GM21515 (cell line): Measurements from ENCODE around the gene TH.

ENCODE experiments used
- ATAC-seq: cut with Tn5 transposase; IDR thresholded peaks from one replicate; pipeline ENCODE4 v1.9.1; 2021; ENCODE audit not compliant: unreplicated experiment

TH gene

DNA sequence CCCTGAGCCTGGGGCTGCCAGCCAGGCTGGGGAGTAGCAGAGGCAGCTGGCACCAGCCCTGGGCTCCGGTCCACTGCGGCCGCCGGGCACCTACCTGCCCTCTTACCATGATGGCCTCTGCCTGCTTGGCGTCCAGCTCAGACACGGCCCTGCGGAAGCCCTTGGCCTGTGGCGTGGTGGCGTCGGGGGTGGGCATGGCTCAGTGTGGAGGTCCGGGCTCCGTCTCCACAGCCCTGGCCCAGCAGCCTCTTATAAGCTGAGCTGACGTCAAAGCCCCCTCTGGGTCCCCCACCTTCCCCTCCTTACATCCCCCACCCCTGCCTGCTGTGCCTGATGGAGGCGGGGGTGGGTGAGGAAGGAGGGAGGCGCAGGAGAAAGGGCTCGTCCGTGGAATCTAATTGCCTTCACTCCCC, at the start of gene TH:
Gene TH, minus strand, starts transcription at position 225 of the 413 bp plus-strand sequence. Its CDS starts 29 bp downstream, at position 196.
- ATAC-seq, result no peak

DNA sequence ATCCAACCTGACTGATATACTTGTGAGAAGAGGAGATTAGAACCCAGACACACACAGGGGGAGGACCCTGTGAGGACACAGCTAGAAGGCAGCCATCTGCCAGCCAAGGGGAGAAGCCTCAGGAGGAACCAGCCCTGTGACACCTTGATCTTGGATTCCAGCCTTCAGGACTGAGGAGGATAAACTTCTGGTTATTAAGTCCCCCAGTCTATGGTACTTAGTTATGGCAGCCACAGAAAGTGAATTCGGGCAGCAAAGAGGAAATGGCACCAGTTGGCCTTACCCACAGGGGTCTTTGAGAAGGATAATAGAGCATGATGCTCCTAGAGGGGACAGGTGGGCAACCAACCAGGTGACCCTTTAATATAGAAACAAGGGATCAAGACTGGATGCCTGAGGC, 49.4 kb upstream of the TH start:
- no peak for ATAC-seq

- ATAC-seq, result no peak
Measured at GRCh38 chr11:2220173-2220771, 48.7 kb upstream of the TH start.

GRCh38 chr11:2219318-2220017, 47.9 kb upstream of the TH start:
- no peak for ATAC-seq

GRCh38 chr11:2218031-2218633, 46.5 kb upstream of the TH start:
- ATAC-seq, result no peak

GRCh38 chr11:2217211-2218030, 45.8 kb upstream of the TH start:
- no peak for ATAC-seq

DNA sequence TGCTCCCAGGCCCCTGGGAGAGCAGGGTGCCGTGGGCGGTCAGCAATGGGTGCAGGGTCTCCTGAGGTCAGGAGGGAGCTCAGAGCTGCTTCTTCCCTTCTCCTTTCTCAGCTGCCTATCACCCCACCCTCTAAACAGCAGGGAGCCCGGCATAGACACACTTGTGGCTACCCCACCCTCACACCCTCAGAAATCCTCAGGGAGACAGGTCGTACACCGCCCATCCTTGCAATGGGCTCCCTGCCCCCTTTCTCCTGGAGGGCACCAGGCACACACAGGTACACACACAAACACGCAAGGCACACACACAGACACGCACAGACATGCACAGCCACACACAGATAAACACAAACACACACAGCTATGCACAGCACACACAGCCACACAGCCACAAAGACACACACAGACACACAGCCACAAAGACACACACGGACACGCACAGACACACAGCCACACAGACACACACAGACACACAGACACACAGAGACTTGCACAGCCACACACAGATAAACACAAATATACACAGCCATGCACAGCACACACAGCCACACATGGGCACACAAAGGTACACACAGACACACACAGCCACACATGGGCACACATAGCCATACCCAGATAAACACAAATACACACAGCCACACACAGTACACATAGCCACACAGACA, 44.9 kb upstream of the TH start:
- no peak for ATAC-seq

- no peak for ATAC-seq
Measured at GRCh38 chr11:2215561-2216399, 44.2 kb upstream of the TH start.

DNA sequence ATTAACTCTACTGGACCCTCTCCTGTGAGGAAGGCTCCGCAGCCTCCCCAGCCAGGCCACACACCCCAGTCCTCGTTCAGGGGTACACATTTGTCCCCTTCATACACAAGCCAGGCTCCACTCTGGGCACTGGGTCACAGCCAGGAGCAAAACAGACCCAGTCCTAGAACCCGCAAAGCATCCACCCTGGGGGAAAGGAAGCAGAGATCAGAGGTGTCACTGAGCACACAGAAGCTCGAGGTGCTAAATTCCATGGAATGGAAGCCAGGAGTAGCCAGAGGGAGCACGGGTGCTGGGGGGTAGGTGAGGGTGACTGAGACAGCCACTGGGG, 43.6 kb upstream of the TH start:
- ATAC-seq, result no peak

DNA sequence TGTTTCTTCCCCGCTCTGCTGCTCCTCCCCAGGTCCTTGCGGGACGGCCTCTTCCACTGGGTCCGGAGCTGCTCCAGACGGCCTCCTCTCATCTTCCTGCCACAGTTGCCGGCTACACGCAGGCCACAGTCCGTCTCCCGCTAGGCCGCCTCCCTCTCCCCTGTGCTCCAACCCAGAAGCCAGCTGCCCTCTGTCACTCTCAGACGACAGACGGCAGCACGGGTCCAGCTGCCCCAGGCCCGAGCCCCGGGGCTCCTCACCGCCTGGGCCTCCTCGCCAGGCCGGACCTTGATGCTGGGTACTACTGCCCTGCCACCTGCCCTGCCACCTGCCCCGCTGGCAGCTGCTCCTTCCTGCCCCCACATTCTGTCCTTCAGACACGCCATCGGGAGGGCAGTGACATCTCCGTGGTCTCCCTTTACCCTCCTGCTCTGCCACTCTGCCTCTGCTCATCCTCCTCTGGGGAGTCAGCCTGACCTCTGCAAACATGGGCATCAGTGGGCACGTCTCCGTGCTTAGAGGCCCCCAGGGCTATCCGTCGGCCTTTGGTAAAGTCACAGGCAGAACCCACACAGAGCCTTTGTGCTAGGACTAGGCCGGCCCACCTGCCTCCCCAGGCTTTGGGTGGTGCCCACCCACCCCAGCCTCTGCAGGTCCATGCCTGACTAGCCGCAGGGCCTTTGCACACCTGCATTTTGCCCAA, 43.1 kb upstream of the TH start:
- no peak for ATAC-seq

GRCh38 chr11:2213890-2214526, 42.4 kb upstream of the TH start:
- no peak for ATAC-seq

- ATAC-seq, result no peak
Measured at GRCh38 chr11:2213384-2213842, 41.8 kb upstream of the TH start.

GRCh38 chr11:2212411-2213251, 41.0 kb upstream of the TH start:
- ATAC-seq, result no peak

DNA sequence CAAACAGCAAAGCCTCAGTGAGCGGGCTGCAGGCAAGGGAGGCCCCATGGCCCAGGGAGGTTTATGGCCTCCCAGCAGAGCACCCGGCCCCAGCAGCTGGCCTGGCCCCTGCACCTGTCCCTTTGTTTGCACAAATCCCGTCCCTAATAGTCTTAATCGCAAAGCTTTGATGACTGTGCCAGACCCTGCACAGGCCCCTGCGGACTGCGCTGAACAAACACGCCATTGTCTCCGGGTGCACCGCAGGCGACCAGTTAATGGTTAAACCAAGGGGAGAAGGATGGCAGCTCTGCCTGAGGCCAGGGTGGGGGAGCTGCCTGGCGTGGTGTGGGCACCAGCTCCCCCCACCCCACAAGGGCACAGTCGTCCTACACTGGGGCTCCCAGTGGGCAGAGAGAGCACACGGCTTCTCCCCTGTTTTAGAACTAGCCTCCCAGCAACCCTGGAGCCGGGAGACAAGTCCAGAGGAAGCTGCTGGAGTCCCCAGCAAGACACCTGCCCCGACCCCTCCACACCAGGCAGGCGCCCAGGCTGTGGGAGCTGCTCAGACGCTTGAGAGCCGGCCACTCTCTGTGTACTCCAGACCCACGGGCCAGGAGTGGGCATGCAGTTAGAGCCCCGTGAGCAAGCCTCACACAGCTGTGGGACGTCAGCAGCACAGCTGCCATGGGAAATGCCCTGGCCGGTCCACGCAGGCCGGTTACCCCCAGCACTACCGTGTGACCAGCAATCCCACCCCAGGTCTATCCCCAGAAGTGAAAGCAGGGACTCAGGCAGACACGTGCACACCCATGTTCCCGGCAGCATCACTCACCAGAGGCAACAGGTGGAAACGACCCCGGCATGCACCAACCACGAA, 39.7 kb upstream of the TH start:
- no peak for ATAC-seq

GRCh38 chr11:2210366-2211112, 38.9 kb upstream of the TH start:
- no peak for ATAC-seq

- no peak for ATAC-seq
Measured at GRCh38 chr11:2209900-2210321, 38.3 kb upstream of the TH start.
